LNCaP clone FGC (cell line): ENCODE measurements around the gene SPIB.

Experiments
- DNase-seq: peaks from one replicate; pipeline ENCODE4 v3.0.0-alpha.2; 2011; ENCODE audit warnings: low read depth
- H3K4me3 ChIP-seq: 2 replicates; pipeline ENCODE4 v1.5.1; 2011; ENCODE audit warnings: mild to moderate bottlenecking, low read depth, low read length, control low read depth
- TF ChIP-seq, protein P1 (sequence below): IDR thresholded peaks from 2 replicates; pipeline ENCODE4 v1.5.1; 2012; ENCODE audit warnings: mild to moderate bottlenecking; ENCODE audit not compliant: control insufficient read depth, insufficient read depth; ENCODE audit errors: extremely low read depth

The SPIB gene

GRCh38 chr19:50406156-50406820 lies 12.4 kb upstream of the SPIB start:
- TF ChIP-seq, protein P1, sequence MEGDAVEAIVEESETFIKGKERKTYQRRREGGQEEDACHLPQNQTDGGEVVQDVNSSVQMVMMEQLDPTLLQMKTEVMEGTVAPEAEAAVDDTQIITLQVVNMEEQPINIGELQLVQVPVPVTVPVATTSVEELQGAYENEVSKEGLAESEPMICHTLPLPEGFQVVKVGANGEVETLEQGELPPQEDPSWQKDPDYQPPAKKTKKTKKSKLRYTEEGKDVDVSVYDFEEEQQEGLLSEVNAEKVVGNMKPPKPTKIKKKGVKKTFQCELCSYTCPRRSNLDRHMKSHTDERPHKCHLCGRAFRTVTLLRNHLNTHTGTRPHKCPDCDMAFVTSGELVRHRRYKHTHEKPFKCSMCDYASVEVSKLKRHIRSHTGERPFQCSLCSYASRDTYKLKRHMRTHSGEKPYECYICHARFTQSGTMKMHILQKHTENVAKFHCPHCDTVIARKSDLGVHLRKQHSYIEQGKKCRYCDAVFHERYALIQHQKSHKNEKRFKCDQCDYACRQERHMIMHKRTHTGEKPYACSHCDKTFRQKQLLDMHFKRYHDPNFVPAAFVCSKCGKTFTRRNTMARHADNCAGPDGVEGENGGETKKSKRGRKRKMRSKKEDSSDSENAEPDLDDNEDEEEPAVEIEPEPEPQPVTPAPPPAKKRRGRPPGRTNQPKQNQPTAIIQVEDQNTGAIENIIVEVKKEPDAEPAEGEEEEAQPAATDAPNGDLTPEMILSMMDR = no peak
- H3K4me3 ChIP-seq = no peak overlapping the region
- no peak for DNase-seq

- H3K4me3 ChIP-seq = no peak overlapping the region
- DNase-seq = no peak
- TF ChIP-seq, protein P1 = no peak
Observed at GRCh38 chr19:50406829-50407228, 11.9 kb upstream of the SPIB start.

- TF ChIP-seq, protein P1 = no peak
- DNase-seq = no peak
- no peak overlapping the region for H3K4me3 ChIP-seq
Observed at GRCh38 chr19:50409347-50409746, 9.4 kb upstream of the SPIB start.

GRCh38 chr19:50410109-50410508 lies 8.6 kb upstream of the SPIB start:
- DNase-seq = no peak
- TF ChIP-seq, protein P1 = no peak

DNA sequence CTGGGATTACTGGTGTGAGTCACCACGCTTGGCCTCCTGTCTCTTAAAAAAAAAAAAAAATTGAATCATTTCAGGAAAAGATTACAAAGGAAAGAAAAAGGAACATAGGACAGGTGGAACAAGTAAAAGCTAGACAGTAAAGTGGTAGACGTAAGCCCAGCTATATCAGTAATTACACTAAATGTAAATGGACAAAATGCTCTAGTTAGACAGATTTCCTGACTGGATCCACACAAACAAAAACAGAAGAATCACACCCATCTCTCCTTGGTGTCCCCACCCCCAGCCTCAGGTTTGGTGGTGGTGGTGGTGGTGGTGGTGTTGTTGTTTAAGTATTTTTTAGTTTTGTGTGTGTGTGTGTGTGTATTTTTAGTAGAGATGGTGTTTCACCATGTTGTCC lies 6.3 kb upstream of the SPIB start:
- DNase-seq = no peak
- TF ChIP-seq, protein P1 = no peak
- H3K4me3 ChIP-seq = no peak overlapping the region

More at GRCh38 chr19:50410109-50410508, 8.6 kb upstream of the SPIB start:
- no peak overlapping the region for H3K4me3 ChIP-seq

- TF ChIP-seq, protein P1 = no peak
- DNase-seq = no peak
Observed at GRCh38 chr19:50413096-50413495, 5.6 kb upstream of the SPIB start.

DNA sequence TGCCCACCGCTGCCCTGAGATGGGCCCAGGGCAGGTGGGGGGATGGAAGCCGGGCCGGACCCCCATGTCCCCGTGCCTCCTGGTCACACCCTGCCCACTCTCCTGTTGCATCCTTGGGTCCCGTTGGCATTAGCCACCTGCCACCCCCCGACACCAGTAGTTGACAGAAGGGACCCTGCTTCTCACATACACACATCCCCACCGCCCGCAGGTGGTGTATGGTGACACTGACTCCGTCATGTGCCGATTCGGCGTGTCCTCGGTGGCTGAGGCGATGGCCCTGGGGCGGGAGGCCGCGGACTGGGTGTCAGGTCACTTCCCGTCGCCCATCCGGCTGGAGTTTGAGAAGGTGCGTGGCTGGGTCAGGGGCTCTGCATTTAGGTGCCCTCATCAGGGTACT lies 5.2 kb upstream of the SPIB start:
- DNase-seq = no peak
- no peak overlapping the region for H3K4me3 ChIP-seq
- TF ChIP-seq, protein P1 = no peak

More at GRCh38 chr19:50413096-50413495, 5.6 kb upstream of the SPIB start:
- no peak overlapping the region for H3K4me3 ChIP-seq
